DMS 273 treated with DMSO at 0.1 percent for 48 hours (cell line): ENCODE results near the gene C1orf226.

Source experiments
- DNase-seq: peaks from one replicate; lab custom pipeline; 2025; lab: John Stamatoyannopoulos, UW

The C1orf226 gene

GRCh38 chr1:162365284-162366020, 16.1 kb upstream of the C1orf226 start:
- no peak for DNase-seq

- DNase-seq: no peak
These were observed 15.4 kb upstream of the C1orf226 start for GRCh38 chr1:162366149-162366548.

- DNase-seq: no peak
These were observed 14.9 kb upstream of the C1orf226 start for GRCh38 chr1:162366671-162367070.

GRCh38 chr1:162367073-162367472, 14.5 kb upstream of the C1orf226 start:
- DNase-seq: no peak

- no peak for DNase-seq
These were observed 13.8 kb upstream of the C1orf226 start for GRCh38 chr1:162367772-162368171.

GRCh38 chr1:162368451-162368850, 13.1 kb upstream of the C1orf226 start:
- no peak for DNase-seq

- no peak for DNase-seq
These were observed 12.0 kb upstream of the C1orf226 start for GRCh38 chr1:162369571-162369970.

GRCh38 chr1:162370161-162370560, 11.4 kb upstream of the C1orf226 start:
- no peak for DNase-seq

GRCh38 chr1:162370721-162371120, 10.8 kb upstream of the C1orf226 start:
- no peak for DNase-seq

GRCh38 chr1:162371611-162372010, 9.9 kb upstream of the C1orf226 start:
- no peak for DNase-seq

GRCh38 chr1:162372159-162373071, 9.1 kb upstream of the C1orf226 start:
- DNase-seq: no peak

GRCh38 chr1:162373072-162373427, 8.5 kb upstream of the C1orf226 start:
- no peak for DNase-seq

GRCh38 chr1:162373541-162374260, 7.8 kb upstream of the C1orf226 start:
- no peak for DNase-seq

- DNase-seq: no peak
These were observed 7.1 kb upstream of the C1orf226 start for GRCh38 chr1:162374406-162374805.

- DNase-seq: no peak
These were observed 6.1 kb upstream of the C1orf226 start for GRCh38 chr1:162375463-162375862.

GRCh38 chr1:162376691-162377090, 4.8 kb upstream of the C1orf226 start, which contains the start of gene SPATA46:
Gene SPATA46, minus strand, starts transcription at chr1:162376854. Its CDS starts 64 bp downstream, at chr1:162376790.
- DNase-seq: no peak

- no peak for DNase-seq
These were observed 1.3 kb upstream of the C1orf226 start for GRCh38 chr1:162380061-162380846.

GRCh38 chr1:162381941-162382750, 618 bp downstream of the C1orf226 start:
- DNase-seq: no peak

GRCh38 chr1:162383091-162383490, 1.6 kb downstream of the C1orf226 start:
- no peak for DNase-seq

- no peak for DNase-seq
These were observed 2.0 kb downstream of the C1orf226 start for GRCh38 chr1:162383516-162383915.

- no peak for DNase-seq
These were observed 2.6 kb downstream of the C1orf226 start for GRCh38 chr1:162384116-162384515.
